ENCODE measurements around the gene RPL35.
A peak's percentile ranks its signal among the peaks of the same experiment; 100 is the strongest.
"Not testable (repeated sequence)": the region's sequence is repeated elsewhere in the genome, so short reads cannot be mapped to it uniquely, and the experiment has no call there.

The RPL35 gene

GRCh38 chr9:124852829-124853531 is 8.8 kb downstream of the RPL35 start, which contains the start of gene WDR38:
Gene WDR38 (plus strand): TSS chr9:124853460. CDS start chr9:124853532, 72 bp downstream.
- peak; percentile 92 for DNase-seq (ENCODE audit: low spot score)

DNA sequence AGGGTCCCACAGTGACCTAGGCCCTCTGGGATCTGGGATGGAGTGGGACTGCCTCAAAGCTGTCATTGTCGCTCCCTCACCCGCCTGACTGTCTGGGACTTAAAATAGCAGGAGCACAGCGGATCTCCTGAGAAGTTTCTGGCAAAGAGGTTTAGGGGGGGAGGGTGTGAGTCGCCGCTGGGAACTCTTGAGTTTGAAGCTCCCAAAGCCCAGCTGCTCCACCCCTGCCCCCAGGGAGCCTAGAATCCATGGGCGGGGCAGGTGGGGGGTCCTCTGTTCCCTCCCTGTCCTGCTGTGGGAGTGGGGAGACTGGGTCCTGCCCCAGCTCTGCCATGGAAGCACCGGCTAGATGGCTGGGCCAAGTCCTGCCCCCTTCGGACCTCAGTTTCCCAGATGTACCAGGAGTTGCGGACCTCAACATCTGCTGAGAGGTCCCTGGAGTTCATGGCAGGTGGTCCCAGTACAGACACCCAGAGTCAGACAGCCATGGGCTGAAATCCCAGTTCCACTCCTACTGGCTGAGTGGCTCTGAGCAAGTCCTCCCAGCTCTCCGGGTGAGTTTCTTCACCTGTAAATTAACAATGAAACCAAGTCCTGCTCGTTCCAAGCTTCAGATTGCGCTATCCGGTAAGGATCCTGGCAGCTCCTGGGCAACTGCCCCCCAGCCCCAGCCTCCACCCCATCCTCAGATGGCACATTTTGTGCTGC is 9.5 kb downstream of the RPL35 start:
- no peak for DNase-seq (ENCODE audit: low spot score)

DNA sequence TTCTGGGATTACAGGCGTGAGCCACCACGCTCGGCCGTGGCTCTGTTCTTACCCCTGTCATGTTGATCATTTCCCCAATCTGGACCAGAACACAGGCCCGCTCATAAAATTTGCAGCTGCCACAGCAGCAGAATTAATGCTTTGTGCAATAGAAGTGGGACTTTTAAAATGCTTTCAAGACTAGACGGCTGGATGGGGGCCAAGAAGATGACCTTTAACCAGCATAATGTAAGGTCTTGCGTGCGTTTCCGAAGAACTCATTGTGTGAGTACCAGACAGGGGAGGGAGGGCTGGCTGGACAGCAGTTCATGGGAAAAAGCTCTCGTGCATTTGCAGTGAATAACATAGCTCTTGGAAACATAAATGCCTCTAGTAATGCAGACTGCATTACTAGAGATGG is 12.0 kb downstream of the RPL35 start:
- no peak for DNase-seq (ENCODE audit: low spot score)

DNA sequence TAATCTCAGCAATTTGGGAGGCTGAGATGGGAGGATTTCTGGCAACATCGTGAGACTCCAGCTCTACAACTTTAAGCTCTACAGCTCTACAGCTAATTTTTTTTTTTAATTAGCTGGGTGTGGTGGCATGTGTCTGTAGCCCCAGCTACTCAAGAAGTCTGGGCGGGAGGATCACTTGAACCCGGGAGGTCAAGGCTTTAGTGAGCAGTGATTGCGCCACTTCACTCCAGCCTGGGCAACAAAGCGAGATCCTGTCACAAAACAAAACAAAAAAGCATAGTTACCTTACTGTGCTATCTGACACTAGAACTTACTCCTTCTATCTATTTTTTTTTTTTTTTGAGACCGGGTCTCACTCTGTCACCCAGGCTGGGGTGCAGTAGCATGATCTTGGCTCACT is 14.8 kb downstream of the RPL35 start:
- DNase-seq (ENCODE audit: low spot score) = no peak

DNA sequence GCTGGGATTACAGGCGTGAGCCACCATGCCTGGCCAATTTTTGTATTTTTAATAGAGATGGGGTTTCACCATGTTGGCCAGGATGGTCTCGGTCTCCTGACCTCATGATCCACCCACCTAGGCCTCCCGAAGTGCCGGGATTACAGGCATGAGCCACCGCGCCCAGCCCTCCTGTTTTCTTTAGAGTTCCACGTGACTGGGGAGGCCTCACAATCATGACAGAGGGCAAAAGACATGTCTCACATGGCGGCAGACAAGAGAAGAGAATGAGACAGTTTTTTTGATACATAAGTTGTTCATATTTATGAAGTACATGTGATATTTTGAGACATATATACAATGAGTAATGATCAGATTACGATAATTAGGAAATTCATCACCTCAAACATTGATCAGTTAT is 15.3 kb downstream of the RPL35 start:
- DNase-seq (ENCODE audit: low spot score) = not testable (repeated sequence)

DNA sequence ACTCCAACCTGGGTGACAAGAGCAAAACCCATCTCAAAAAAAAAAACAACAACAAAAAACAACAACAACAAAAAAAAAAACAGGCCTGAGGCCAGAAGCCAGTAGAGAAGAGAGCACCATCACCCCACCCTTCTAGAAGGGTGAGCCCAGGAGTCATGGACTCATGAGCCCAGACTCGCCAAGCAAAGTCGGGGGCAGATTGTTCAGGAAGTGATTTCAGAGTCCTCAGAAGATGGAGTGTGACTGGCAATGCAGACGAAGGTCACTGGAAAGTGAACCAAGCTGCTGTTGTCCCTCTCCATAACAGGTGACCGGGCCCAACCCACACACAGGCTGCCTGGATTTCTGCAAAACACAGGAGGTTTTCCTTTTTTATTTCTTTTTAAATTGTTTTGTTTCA is 17.5 kb downstream of the RPL35 start:
- no peak for DNase-seq (ENCODE audit: low spot score)

GRCh38 chr9:124843456-124844034 is 18.2 kb downstream of the RPL35 start:
- no peak for DNase-seq (ENCODE audit: low spot score)

- DNase-seq (ENCODE audit: low spot score) = no peak
Observed at GRCh38 chr9:124841075-124841821, 20.5 kb downstream of the RPL35 start.

GRCh38 chr9:124840300-124840833 is 21.4 kb downstream of the RPL35 start:
- DNase-seq (ENCODE audit: low spot score) = no peak

- DNase-seq (ENCODE audit: low spot score) = peak; percentile 52
Observed at GRCh38 chr9:124839612-124840299, 22.0 kb downstream of the RPL35 start.

GRCh38 chr9:124838567-124839275 is 23.0 kb downstream of the RPL35 start:
- DNase-seq (ENCODE audit: low spot score) = not testable (repeated sequence)

DNA sequence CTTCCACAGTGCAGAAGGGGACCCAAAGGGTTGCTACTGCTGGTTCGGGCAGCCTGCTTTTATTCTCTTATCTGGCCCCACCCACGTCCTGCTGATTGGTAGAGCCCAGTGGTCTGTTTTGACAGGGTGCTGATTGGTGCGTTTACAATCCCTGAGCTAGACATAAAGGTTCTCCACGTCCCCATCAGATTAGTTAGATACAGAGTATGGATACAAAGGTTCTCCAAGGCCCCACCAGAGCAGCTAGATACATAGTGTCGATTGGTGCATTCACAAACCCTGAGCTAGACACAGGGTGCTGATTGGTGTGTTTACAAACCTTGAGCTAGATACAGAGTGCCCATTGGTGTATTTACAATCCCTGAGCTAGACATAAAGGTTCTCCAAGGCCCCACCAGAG is 23.6 kb downstream of the RPL35 start:
- DNase-seq (ENCODE audit: low spot score) = not testable (repeated sequence)

DNA sequence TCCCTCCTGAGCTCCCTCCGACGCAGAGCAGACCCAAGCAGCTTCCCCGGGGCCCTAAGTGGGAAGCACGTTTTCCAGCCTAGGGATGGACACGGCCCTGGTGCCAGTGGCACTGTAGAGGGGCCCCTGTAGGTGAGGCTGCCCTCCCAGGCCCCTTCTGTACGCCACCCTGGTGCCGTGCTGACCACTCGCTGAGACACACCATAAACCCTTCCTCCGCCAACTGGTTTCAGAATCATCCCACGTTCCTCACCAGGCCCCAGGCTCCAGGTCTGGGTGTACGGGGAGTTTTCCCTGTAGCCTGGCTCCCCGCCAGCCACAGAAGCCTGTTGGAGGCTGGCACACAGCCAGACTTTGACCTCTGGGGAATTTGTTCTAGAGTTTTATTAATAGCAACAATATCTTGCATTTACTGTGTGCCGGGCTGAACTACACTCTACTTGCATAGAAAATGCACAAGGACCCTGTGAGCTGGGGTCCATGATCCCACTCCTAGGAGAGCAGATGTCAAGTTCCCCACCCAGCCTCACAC is 26.7 kb downstream of the RPL35 start:
- no peak for DNase-seq (ENCODE audit: low spot score)

- peak; percentile 81 for DNase-seq (ENCODE audit: low spot score)
Observed at GRCh38 chr9:124834591-124834990, 27.2 kb downstream of the RPL35 start.

GRCh38 chr9:124831642-124832364 is 30.0 kb downstream of the RPL35 start:
- DNase-seq (ENCODE audit: low spot score) = no peak

DNA sequence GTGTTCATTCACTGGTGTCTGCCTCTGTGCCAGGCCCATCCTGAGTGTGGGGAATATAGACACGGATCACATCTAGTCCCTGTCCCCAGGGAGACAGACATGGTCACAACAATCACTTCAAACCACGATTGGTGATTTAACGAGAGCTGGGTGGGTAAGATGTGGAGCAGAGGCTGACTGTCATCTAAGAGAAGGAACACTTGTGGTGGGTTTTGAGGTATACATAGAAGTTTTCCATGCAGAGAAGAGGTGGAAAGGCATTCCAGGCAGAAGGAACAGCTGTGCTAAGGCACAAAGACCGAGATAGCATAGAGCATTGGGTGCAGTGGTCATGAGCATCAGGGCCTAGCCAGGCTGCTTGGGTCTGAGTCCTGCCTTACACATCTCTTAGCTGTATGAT is 31.2 kb downstream of the RPL35 start:
- no peak for DNase-seq (ENCODE audit: low spot score)

- no peak for DNase-seq (ENCODE audit: low spot score)
Observed at GRCh38 chr9:124829334-124829669, 32.5 kb downstream of the RPL35 start.

- DNase-seq (ENCODE audit: low spot score) = no peak
Observed at GRCh38 chr9:124828489-124829333, 33.0 kb downstream of the RPL35 start.

All from RKO (cell line).